ENCODE data around the gene MAP3K5. TPM values are rescaled to one million over a fixed set of nuclear protein-coding genes. Genes with fewer than 3 reads are reported as not detected.

MAP3K5 gene
- total and polyA plus RNA-seq, 12 donors, result 41.9 to 306 (median 215) TPM

DNA sequence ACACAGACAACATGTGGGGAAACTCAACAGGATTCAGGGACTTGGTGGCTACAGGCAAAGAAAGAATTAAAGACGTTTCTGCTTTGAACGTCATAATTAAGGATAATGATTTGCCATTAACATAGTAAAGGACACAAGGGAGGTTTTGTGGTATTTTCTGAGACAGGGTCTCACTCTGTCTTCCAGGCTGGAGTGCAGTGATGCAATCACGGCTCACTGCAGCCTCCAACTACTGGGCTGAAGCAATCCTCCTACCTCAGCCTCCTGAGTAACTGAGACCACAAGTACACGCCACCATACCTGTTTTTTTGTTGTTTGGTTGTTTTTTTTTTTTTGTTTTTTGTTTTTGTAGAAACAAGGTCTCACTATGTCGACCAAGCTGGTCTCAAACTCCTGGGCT lies 62.4 kb downstream of the MAP3K5 start:
- no peaks in the 10 kb centered on the region for H3K9me3 ChIP-seq (replicated peaks in 1 of 3)
- H3K36me3 ChIP-seq (replicated peaks in 1 of 2), result no peaks in the 10 kb centered on the region
- 79 to 85% (median 83%) methylated on average over 5 of the region's 5 CpGs for WGBS, 4 donors
- no peak overlapping the region for H3K4me3 ChIP-seq
- peaks cover 37 to 68% of the 10 kb centered on the region in 2 donors for H3K4me1 ChIP-seq (replicated peaks in 1 of 2)
- intact Hi-C loops (cut with DNase I), result no loop called here
- peak overlapping the region in 3 of 5 donors; percentile 3 to 75 (median 64) for H3K27ac ChIP-seq
- no peaks in the 10 kb centered on the region for H3K27me3 ChIP-seq
- no peak for DNase-seq
- TF ChIP-seq, protein P1, sequence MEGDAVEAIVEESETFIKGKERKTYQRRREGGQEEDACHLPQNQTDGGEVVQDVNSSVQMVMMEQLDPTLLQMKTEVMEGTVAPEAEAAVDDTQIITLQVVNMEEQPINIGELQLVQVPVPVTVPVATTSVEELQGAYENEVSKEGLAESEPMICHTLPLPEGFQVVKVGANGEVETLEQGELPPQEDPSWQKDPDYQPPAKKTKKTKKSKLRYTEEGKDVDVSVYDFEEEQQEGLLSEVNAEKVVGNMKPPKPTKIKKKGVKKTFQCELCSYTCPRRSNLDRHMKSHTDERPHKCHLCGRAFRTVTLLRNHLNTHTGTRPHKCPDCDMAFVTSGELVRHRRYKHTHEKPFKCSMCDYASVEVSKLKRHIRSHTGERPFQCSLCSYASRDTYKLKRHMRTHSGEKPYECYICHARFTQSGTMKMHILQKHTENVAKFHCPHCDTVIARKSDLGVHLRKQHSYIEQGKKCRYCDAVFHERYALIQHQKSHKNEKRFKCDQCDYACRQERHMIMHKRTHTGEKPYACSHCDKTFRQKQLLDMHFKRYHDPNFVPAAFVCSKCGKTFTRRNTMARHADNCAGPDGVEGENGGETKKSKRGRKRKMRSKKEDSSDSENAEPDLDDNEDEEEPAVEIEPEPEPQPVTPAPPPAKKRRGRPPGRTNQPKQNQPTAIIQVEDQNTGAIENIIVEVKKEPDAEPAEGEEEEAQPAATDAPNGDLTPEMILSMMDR (IDR thresholded peaks at IDR 0.05), result no peak
- TF ChIP-seq POLR2A (IDR thresholded peaks at IDR 0.05), result no peak

DNA sequence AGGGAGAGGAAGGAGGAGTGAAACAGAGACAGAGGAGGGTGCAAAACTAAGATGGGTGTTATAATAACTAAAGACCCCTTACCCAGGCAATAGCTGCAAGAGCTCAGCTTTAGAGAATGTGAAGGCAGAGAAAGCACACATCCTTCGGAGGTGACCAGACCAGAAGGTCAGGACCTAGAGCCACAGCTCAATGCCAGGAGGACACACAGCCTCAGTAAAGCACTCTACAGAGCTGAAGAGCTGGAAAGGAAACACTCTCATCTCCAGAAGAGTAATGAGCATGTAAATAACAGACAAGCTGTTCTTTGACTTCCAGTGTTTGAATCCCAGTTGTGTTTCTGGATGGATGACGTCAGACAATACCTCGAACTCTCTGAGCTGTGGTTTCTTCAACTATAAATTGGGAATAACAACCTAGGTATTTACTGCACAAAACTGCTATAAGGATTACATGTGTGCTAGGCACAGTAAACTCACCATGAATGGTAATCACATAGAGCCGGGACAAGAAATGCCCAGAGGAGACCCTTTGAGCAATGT lies 63.2 kb downstream of the MAP3K5 start:
- Histone ChIP-seq H3K9me3 (replicated peaks in 1 of 3) (no peaks in the 10 kb centered on the region), H3K27ac (peak overlapping the region in 4 of 5 donors; percentile 31 to 75 (median 60)), H3K36me3 (replicated peaks in 1 of 2) (no peaks in the 10 kb centered on the region), H3K4me1 (replicated peaks in 1 of 2) (peaks cover 34 to 65% of the 10 kb centered on the region in 2 donors), H3K27me3 (no peaks in the 10 kb centered on the region), H3K4me3 (no peak overlapping the region)
- intact Hi-C loops (cut with DNase I), result no loop called here
- 67 to 80% (median 71%) methylated on average over 4 of the region's 4 CpGs for WGBS, 4 donors
- TF ChIP-seq POLR2A (IDR thresholded peaks at IDR 0.05), result no peak
- TF ChIP-seq, protein P1 (IDR thresholded peaks at IDR 0.05), result no peak
- no peak for DNase-seq

DNA sequence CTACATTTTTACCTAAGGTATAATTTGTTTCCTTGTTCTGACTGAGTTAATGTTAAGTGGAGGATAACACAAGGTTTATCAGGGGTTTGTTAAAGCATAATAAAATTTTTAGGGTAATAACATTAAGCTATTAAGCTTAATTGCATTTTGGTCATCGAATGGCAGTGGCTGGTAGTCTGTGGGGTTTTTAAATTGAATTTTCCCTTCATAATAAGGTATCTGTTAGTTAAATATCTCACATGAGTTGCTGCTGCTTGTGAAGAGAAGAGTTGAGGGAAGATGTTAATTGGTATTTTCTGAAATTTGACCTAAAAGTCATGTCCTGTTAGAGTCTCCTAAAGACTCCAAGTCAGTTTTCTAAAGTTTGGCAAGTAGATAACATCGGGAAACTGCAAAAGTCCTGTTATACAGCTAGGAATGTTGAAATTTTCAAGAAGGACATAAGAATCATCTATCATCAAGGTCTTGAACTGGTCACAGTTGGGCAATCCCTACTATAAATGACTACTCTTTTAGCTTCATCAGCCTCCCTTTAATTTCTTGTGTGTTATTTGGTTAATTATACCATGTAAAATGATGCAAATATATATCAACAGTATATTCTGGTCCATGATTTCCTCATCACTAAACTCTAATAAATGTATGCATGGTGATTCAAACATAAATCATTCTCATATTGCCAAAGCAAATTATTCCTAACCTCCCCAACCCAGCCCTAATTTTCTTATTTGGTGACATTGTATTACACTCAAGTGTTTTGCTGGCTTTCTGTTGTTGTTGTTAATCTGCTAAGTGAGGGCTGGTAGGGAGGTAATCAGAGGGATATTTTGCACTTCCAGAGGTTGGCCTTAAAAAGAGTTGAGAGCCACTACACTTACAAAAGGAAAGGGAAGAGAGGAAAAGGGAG lies 64.0 kb downstream of the MAP3K5 start:
- H3K4me3 ChIP-seq, result no peak overlapping the region
- 41 to 61% (median 54%) methylated on average over 2 of the region's 2 CpGs for WGBS, 4 donors
- peaks cover 34 to 73% of the 10 kb centered on the region in 2 donors for H3K4me1 ChIP-seq (replicated peaks in 1 of 2)
- H3K36me3 ChIP-seq (replicated peaks in 1 of 2), result no peaks in the 10 kb centered on the region
- TF ChIP-seq, protein P1 (IDR thresholded peaks at IDR 0.05), result no peak
- TF ChIP-seq POLR2A (IDR thresholded peaks at IDR 0.05), result no peak
- DNase-seq, result no peak
- no peaks in the 10 kb centered on the region for H3K27me3 ChIP-seq
- intact Hi-C loops (cut with DNase I), result no loop called here
- H3K9me3 ChIP-seq (replicated peaks in 1 of 3), result no peaks in the 10 kb centered on the region
- H3K27ac ChIP-seq, result peak overlapping the region in 4 of 5 donors; percentile 31 to 75 (median 60)

DNA sequence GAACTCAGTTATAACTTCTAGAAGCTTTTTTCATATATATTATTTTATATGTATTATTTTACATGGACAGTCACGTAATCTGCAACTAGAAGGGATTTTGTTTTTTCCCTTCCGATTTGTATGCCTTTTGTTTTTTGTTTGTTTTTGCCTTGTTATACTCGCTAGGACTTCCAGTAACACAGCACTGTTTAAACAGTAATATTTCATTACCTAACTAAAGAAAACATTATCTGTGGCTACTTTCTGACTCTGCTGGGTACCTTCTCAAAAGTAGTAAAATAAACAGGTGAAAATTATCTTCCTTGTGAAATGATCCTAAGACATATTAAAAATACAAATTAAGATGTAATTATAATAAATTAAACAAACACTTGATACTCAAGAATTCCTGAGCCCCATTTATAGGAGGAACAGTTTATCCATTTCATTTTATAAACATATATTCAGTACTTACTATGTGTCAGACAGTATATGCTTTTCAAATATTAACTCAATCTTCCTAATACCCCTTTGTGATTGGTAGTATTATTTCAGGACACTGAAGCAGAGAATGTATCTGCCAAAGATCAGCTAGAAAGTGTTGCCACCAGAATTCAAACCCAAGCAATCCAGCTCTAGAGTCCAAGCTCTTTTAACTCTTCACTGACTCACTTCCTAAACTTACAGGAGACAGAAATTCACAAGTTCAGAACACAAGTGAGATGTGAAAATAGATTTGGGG lies 65.3 kb downstream of the MAP3K5 start:
- no peaks in the 10 kb centered on the region for H3K27me3 ChIP-seq
- TF ChIP-seq POLR2A (IDR thresholded peaks at IDR 0.05), result no peak
- TF ChIP-seq, protein P1 (IDR thresholded peaks at IDR 0.05), result no peak
- DNase-seq, result no peak
- H3K36me3 ChIP-seq (replicated peaks in 1 of 2), result no peaks in the 10 kb centered on the region
- H3K27ac ChIP-seq, result peak overlapping the region in 3 of 5 donors; percentile 31 to 64 (median 47)
- intact Hi-C loops (cut with DNase I), result no loop called here
- 77 to 89% (median 87%) methylated on average over 3 of the region's 3 CpGs for WGBS, 4 donors
- H3K4me3 ChIP-seq, result no peak overlapping the region
- no peaks in the 10 kb centered on the region for H3K9me3 ChIP-seq (replicated peaks in 1 of 3)
- H3K4me1 ChIP-seq (replicated peaks in 1 of 2), result peaks cover 32 to 68% of the 10 kb centered on the region in 2 donors

All from adrenal gland (tissue), 12 donors.